D721Med (cell line): Measurements from ENCODE around the gene VCAN.

Experiments used
- DNase-seq: peaks from one replicate; pipeline ENCODE4 v3.0.0; 2011; ENCODE audit warnings: low spot score; ENCODE audit not compliant: insufficient read length
- FAIRE-seq: peaks from 2 replicates; lab custom pipeline; 2011; peaks lifted over from hg19 to GRCh38; lab: Jason Lieb, UNC
- CTCF ChIP-seq: IDR thresholded peaks from 2 replicates; pipeline ENCODE4 v1.5.1; 2012; ENCODE audit warnings: mild to moderate bottlenecking, control low read depth; ENCODE audit not compliant: insufficient read depth; ENCODE audit errors: missing control alignments

The VCAN gene

GRCh38 chr5:83510260-83510659, 38.7 kb downstream of the VCAN start:
- DNase-seq (no peak), FAIRE-seq (no peak)
- TF ChIP-seq CTCF: no peak

GRCh38 chr5:83512061-83512745, 40.7 kb downstream of the VCAN start:
- FAIRE-seq (no peak), DNase-seq (no peak)
- TF ChIP-seq CTCF: no peak

- DNase-seq: no peak
- TF ChIP-seq CTCF: no peak
- FAIRE-seq: peak; percentile 16
Observed at GRCh38 chr5:83513081-83513480, 41.5 kb downstream of the VCAN start.

- no peak for TF ChIP-seq CTCF
- FAIRE-seq (no peak), DNase-seq (no peak)
Observed at GRCh38 chr5:83513491-83513890, 41.9 kb downstream of the VCAN start.

GRCh38 chr5:83516377-83516776, 44.8 kb downstream of the VCAN start:
- DNase-seq (no peak), FAIRE-seq (no peak)
- TF ChIP-seq CTCF: no peak

- FAIRE-seq (no peak), DNase-seq (no peak)
- no peak for TF ChIP-seq CTCF
Observed at GRCh38 chr5:83517072-83517687, 45.6 kb downstream of the VCAN start.

GRCh38 chr5:83517688-83518085, 46.1 kb downstream of the VCAN start:
- TF ChIP-seq CTCF: no peak
- FAIRE-seq: no peak
- DNase-seq: no peak
